ENCODE data around the gene KDM2B. TPM values are rescaled to one million over a fixed set of nuclear protein-coding genes. Genes with fewer than 3 reads are reported as not detected.

Gene KDM2B
- total and polyA plus RNA-seq, 10 of the 15 experiments (the other 5 are each of a cell fraction or from before 2014, with no cell fraction given): 13.6 to 124 (median 40.4) TPM

DNA sequence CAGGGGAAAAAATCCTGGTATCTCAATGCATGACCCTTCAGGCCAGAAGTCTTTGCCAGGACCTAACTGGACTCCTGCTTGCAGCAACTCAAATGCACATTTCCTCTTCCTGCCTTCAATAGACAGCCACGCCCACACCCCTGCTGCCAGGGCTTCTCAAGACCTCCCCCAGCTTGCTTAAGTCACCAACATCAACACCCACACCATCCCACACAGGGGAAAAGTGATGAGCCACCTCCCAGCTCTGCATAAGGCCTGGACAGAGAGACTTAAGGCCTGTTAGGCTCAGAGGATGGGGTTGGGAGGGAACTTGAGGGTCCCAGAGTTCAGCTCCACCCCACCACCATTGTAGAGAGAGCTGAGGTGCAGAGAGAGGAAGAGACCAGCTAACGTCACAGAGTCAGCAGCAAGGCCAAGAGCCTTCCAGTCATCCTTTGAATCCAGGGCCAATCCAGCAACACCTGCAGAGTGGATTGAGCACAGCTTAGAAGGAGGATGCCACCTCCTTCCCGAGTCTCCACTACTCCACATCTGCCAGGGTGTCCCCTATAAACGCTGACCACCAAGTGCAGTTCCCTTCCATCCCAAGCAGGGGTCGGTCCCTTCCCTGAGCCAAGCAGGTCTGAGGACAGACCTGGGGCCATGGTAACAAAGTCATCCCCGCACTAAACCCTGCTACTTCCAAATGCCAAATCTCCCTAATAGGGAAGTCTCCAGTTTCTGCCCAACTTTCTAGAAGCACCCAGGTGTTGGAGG lies 50.0 kb downstream of the KDM2B start (continued):
- TF ChIP-seq SKIL (IDR thresholded peaks at IDR 0.05; ENCODE audit: low read depth, poor library complexity, severe bottlenecking) (no peak), GATAD2B (conservative IDR thresholded peaks at IDR 0.05; ENCODE audit: low read depth) (0 out of 2 replicates have a peak, but pooled peaks have one; percentile 16), HDGF (IDR thresholded peaks at IDR 0.05) (peak; percentile 82; the same call in 1 of the 2 replicates), SIN3A (IDR thresholded peaks at IDR 0.05; ENCODE audit: low read depth, low read length) (no peak), NR2C2 (IDR thresholded peaks at IDR 0.05; ENCODE audit: borderline replicate concordance, control insufficient read depth, insufficient read length, low read depth) (no peak)
- TF ChIP-seq, protein P1, sequence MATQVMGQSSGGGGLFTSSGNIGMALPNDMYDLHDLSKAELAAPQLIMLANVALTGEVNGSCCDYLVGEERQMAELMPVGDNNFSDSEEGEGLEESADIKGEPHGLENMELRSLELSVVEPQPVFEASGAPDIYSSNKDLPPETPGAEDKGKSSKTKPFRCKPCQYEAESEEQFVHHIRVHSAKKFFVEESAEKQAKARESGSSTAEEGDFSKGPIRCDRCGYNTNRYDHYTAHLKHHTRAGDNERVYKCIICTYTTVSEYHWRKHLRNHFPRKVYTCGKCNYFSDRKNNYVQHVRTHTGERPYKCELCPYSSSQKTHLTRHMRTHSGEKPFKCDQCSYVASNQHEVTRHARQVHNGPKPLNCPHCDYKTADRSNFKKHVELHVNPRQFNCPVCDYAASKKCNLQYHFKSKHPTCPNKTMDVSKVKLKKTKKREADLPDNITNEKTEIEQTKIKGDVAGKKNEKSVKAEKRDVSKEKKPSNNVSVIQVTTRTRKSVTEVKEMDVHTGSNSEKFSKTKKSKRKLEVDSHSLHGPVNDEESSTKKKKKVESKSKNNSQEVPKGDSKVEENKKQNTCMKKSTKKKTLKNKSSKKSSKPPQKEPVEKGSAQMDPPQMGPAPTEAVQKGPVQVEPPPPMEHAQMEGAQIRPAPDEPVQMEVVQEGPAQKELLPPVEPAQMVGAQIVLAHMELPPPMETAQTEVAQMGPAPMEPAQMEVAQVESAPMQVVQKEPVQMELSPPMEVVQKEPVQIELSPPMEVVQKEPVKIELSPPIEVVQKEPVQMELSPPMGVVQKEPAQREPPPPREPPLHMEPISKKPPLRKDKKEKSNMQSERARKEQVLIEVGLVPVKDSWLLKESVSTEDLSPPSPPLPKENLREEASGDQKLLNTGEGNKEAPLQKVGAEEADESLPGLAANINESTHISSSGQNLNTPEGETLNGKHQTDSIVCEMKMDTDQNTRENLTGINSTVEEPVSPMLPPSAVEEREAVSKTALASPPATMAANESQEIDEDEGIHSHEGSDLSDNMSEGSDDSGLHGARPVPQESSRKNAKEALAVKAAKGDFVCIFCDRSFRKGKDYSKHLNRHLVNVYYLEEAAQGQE (IDR thresholded peaks at IDR 0.05; ENCODE audit: low read depth, low read length): no peak

Measured in GM12878 (cell line).